Natural killer cell (primary cell): Measurements from ENCODE around the gene CCDC60. TPM values are rescaled to one million over a fixed set of nuclear protein-coding genes. Genes with fewer than 3 reads are reported as not detected.

ENCODE experiments used
- ATAC-seq, 3 donors: fragments of 150-1000 bp in 2 of 3; fragments of 200-7000 bp in 1 of 3; cut with Tn5 transposase; 1 replicate in 1 of 3; 2 replicates in 2 of 3; pipeline ENCODE4 v1.10.0; 2021; ENCODE audit warnings: mild to moderate bottlenecking in 2 of 3, moderate library complexity in 2 of 3
- DNase-seq, 2 donors: peaks; one replicate each; pipeline versions ENCODE4 v3.0.0 to v3.0.0-alpha.2; 2013 to 2021; ENCODE audit warnings: mixed read lengths in 1 of 2
- H3K27ac ChIP-seq: one replicate; pipeline ENCODE4 v1.5.1; 2013; ENCODE audit warnings: mild to moderate bottlenecking, low read length
- H3K27me3 ChIP-seq: one replicate; pipeline ENCODE4 v1.6.1; 2013; ENCODE audit warnings: low read length; ENCODE audit not compliant: control insufficient read depth, insufficient read depth
- H3K36me3 ChIP-seq: one replicate; pipeline ENCODE4 v1.6.1; 2013; ENCODE audit warnings: low read length; ENCODE audit not compliant: control insufficient read depth, insufficient read depth
- H3K4me1 ChIP-seq: one replicate; pipeline ENCODE4 v1.6.1; 2013; ENCODE audit warnings: low read length; ENCODE audit not compliant: control insufficient read depth, insufficient read depth
- H3K4me3 ChIP-seq: one replicate; pipeline ENCODE4 v1.5.1; 2013; ENCODE audit warnings: low read length
- H3K9me3 ChIP-seq: one replicate; pipeline ENCODE4 v1.6.1; 2013; ENCODE audit warnings: low read length; ENCODE audit not compliant: control insufficient read depth, insufficient read depth
- H3K27ac Mint-ChIP-seq, 2 donors: one replicate each; pipeline ENCODE4 v1.8.0; 2022; ENCODE audit warnings: mild to moderate bottlenecking in 2 of 2, mixed read lengths in 2 of 2, moderate library complexity in 1 of 2
- H3K27me3 Mint-ChIP-seq, 2 donors: one replicate each; pipeline ENCODE4 v1.8.0; 2022; ENCODE audit warnings: low read depth in 2 of 2, mixed read lengths in 2 of 2
- H3K36me3 Mint-ChIP-seq: one replicate; pipeline ENCODE4 v1.8.0; 2022; ENCODE audit warnings: mixed read lengths
- H3K4me1 Mint-ChIP-seq, 2 donors: one replicate each; pipeline ENCODE4 v1.8.0; 2022; ENCODE audit warnings: mixed read lengths in 2 of 2
- H3K4me3 Mint-ChIP-seq: one replicate; pipeline ENCODE4 v1.8.0; 2022; ENCODE audit warnings: mild to moderate bottlenecking, moderate library complexity, mixed read lengths
- H3K9me3 Mint-ChIP-seq, 2 donors: one replicate each; pipeline ENCODE4 v1.8.0; 2022; ENCODE audit warnings: mixed read lengths in 2 of 2
- WGBS: methylation state at CpG from one replicate; pipeline ENCODE4 v1.1.7; 2013; ENCODE audit warnings: missing lambda C conversion rate; ENCODE audit not compliant: insufficient coverage; 5-methylcytosine and 5-hydroxymethylcytosine counted together
- intact Hi-C: fragments of 100-400 bp; cut with micrococcal nuclease; formaldehyde crosslinking; loops from one replicate; pipeline ENCODE4 v1.14.2; 2022
- total RNA-seq, 4 donors: library from RNA; stranded (reverse); fragments of 120-200 nt in 1 of 4; gene quantifications; one replicate each; pipeline versions ENCODE4 v1.2.3 to v1.2.4, GENCODE V29; 2013 to 2022
- TF ChIP-seq, protein P1 (sequence below): fragments of 200-600 bp; IDR thresholded peaks from one replicate; pipeline ENCODE4 v1.8.0; 2022; ENCODE audit warnings: antibody characterized with exemption

CCDC60 gene
- total RNA-seq, 3 donors from 2014 or later (not counting 1 experiment from before 2014, with no cell fraction given) = not detected

DNA sequence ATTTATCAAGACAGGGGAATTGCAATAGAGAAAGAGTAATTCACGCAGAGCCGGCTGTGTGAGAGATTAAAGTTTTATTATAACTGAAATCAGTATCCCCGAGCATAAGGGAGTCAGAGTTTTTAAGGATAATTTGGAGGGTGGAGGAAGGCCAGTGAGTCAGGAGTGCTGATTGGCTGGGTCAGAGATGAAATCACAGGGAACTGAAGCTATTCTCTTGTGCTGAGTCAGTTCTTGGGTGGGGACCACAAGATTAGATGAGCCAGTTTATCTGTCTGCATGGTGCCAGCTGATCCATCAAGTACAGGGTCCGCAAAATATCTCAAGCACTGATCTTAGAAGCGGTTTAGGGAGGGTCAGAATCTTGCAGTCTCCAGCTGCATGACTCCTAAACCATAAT, 96.6 kb downstream of the CCDC60 start:
- Histone ChIP-seq H3K36me3 (no peaks in the 10 kb centered on the region), H3K4me3 (no peak overlapping the region), H3K27ac (no peak overlapping the region), H3K27me3 (no peaks in the 10 kb centered on the region), H3K4me1 (no peaks in the 10 kb centered on the region), H3K9me3 (no peaks in the 10 kb centered on the region)
- 89% methylated on average over 5 of the region's 5 CpGs for WGBS
- DNase-seq (no peak), ATAC-seq (no peak)
- H3K27ac Mint-ChIP-seq = no peak overlapping the region
- peaks cover 0 to 3% of the 10 kb centered on the region in 2 donors for H3K9me3 Mint-ChIP-seq
- peaks cover 3 to 13% of the 10 kb centered on the region in 2 donors for H3K27me3 Mint-ChIP-seq
- TF ChIP-seq, protein P1, sequence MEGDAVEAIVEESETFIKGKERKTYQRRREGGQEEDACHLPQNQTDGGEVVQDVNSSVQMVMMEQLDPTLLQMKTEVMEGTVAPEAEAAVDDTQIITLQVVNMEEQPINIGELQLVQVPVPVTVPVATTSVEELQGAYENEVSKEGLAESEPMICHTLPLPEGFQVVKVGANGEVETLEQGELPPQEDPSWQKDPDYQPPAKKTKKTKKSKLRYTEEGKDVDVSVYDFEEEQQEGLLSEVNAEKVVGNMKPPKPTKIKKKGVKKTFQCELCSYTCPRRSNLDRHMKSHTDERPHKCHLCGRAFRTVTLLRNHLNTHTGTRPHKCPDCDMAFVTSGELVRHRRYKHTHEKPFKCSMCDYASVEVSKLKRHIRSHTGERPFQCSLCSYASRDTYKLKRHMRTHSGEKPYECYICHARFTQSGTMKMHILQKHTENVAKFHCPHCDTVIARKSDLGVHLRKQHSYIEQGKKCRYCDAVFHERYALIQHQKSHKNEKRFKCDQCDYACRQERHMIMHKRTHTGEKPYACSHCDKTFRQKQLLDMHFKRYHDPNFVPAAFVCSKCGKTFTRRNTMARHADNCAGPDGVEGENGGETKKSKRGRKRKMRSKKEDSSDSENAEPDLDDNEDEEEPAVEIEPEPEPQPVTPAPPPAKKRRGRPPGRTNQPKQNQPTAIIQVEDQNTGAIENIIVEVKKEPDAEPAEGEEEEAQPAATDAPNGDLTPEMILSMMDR = no peak
- intact Hi-C loops = no loop called here
- H3K36me3 Mint-ChIP-seq = no peaks in the 10 kb centered on the region
- no peak overlapping the region for H3K4me3 Mint-ChIP-seq
- H3K4me1 Mint-ChIP-seq = no peaks in the 10 kb centered on the region

DNA sequence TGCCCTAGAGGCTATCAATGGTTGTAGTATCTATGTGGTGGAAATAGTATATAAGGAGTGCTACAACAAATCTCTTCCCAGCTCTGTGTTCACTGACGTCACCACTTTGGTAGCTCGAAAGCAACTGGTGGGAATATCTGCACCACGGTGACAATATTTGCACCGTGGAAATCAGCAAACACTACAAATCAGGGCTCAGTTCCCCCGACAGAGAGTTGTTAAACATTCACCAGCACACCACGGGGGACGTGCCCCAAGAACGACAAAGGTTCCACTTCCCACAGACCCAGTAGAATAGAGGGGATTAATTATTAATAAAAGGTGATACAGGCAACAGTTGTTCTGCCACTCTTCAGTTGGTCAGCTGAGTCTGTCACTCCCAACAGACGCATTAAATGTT, 98.4 kb downstream of the CCDC60 start:
- ATAC-seq (no peak), DNase-seq (no peak)
- H3K9me3 ChIP-seq = no peaks in the 10 kb centered on the region
- H3K36me3 ChIP-seq = no peaks in the 10 kb centered on the region
- H3K4me3 ChIP-seq = no peak overlapping the region
- Mint-ChIP-seq H3K27me3 (peaks cover 6 to 10% of the 10 kb centered on the region in 2 donors), H3K9me3 (peaks cover 0 to 3% of the 10 kb centered on the region in 2 donors), H3K4me3 (no peak overlapping the region), H3K27ac (no peak overlapping the region), H3K36me3 (no peaks in the 10 kb centered on the region), H3K4me1 (no peaks in the 10 kb centered on the region)
- no peak overlapping the region for H3K27ac ChIP-seq
- no peaks in the 10 kb centered on the region for H3K4me1 ChIP-seq
- H3K27me3 ChIP-seq = no peaks in the 10 kb centered on the region
- intact Hi-C loops = no loop called here
- TF ChIP-seq, protein P1 = no peak
- 93% methylated on average over 6 of the region's 9 CpGs for WGBS

DNA sequence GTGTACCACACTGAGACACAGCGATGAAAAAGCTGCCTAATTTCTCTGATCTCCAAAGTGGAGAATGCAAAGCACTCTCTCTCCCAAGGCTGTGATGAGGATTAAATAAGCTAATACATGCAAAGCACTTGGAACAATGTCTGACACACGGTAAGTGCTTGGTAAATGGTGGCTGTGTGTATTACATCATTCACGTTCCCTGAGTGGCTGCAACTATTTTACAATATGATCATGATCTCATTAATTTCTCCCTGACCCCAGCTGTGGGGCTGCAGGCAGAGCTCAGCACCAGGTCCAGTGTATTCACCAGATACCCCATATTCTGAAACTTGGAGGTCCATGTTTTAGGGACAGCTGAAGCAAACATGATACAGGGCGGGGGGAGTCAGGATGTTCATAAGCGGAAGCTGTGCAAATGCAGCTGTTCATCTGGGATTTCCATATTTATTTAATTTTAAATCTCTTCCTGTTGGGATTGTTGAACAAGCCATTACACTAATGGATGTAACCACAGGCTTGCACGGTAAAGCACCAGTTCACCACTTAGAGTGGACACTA, 106.4 kb downstream of the CCDC60 start:
- H3K9me3 ChIP-seq = no peaks in the 10 kb centered on the region
- Mint-ChIP-seq H3K27me3 (peaks cover 9 to 24% of the 10 kb centered on the region in 2 donors), H3K4me1 (peaks cover 0 to 5% of the 10 kb centered on the region in 2 donors), H3K9me3 (no peaks in the 10 kb centered on the region), H3K36me3 (no peaks in the 10 kb centered on the region), H3K27ac (no peak overlapping the region), H3K4me3 (no peak overlapping the region)
- TF ChIP-seq, protein P1 = no peak
- no peak for ATAC-seq
- DNase-seq = no peak
- whole genome bisulfite sequencing = 90% methylated on average over 6 of the region's 6 CpGs
- H3K4me3 ChIP-seq = no peak overlapping the region
- H3K27ac ChIP-seq = no peak overlapping the region
- H3K27me3 ChIP-seq = no peaks in the 10 kb centered on the region
- H3K36me3 ChIP-seq = no peaks in the 10 kb centered on the region
- H3K4me1 ChIP-seq = no peaks in the 10 kb centered on the region
- intact Hi-C loops = loop anchor here (5.0 kb wide), 1 partner anchor 216 kb away; no protein-coding TSS in a partner anchor
